Progenitor cell of endocrine pancreas (in vitro differentiated cells): ENCODE results near the gene AXDND1. TPM values are rescaled to one million over a fixed set of nuclear protein-coding genes. Genes with fewer than 3 reads are reported as not detected.

Experiments
- DNase-seq: peaks from one replicate; pipeline ENCODE4 v3.0.0; 2021; ENCODE audit warnings: low spot score; ENCODE audit not compliant: unreplicated experiment
- H3K27ac Mint-ChIP-seq: 2 replicates; pipeline ENCODE4 v1.8.0; 2021; ENCODE audit warnings: mild to moderate bottlenecking, moderate library complexity, mixed read lengths
- H3K27me3 Mint-ChIP-seq: 2 replicates; pipeline ENCODE4 v1.8.0; 2021; ENCODE audit warnings: mixed read lengths
- H3K36me3 Mint-ChIP-seq: 2 replicates; pipeline ENCODE4 v1.8.0; 2022; ENCODE audit warnings: mixed read lengths; ENCODE audit not compliant: insufficient read depth
- H3K4me1 Mint-ChIP-seq: 2 replicates; pipeline ENCODE4 v1.8.0; 2021; ENCODE audit warnings: low read depth, mixed read lengths
- H3K4me3 Mint-ChIP-seq: 2 replicates; pipeline ENCODE4 v1.8.0; 2021; ENCODE audit warnings: low read depth, mild to moderate bottlenecking, moderate library complexity, mixed read lengths
- H3K9me3 Mint-ChIP-seq: 2 replicates; pipeline ENCODE4 v1.8.0; 2021; ENCODE audit warnings: low read depth, mixed read lengths
- total RNA-seq: library from RNA; stranded (reverse); gene quantifications from 2 replicates; pipeline ENCODE4 v1.2.1, GENCODE V29; 2021
- TF ChIP-seq, protein P1 (sequence below): fragments of 200-600 bp; sonication (generic); IDR thresholded peaks from one replicate; pipeline ENCODE4 v1.5.0; 2021; ENCODE audit warnings: antibody characterized with exemption, mild to moderate bottlenecking; ENCODE audit not compliant: unreplicated experiment

The AXDND1 gene
- total RNA-seq, 1 donor from 2014 or later, result 2.5 TPM

- DNase-seq, result no peak
- Mint-ChIP-seq H3K27ac (no peak overlapping the region), H3K9me3 (no peaks in the 10 kb centered on the region), H3K36me3 (no peaks in the 10 kb centered on the region), H3K4me3 (no peak overlapping the region), H3K27me3 (peaks cover 43% of the 10 kb centered on the region), H3K4me1 (no peaks in the 10 kb centered on the region)
- TF ChIP-seq, protein P1, sequence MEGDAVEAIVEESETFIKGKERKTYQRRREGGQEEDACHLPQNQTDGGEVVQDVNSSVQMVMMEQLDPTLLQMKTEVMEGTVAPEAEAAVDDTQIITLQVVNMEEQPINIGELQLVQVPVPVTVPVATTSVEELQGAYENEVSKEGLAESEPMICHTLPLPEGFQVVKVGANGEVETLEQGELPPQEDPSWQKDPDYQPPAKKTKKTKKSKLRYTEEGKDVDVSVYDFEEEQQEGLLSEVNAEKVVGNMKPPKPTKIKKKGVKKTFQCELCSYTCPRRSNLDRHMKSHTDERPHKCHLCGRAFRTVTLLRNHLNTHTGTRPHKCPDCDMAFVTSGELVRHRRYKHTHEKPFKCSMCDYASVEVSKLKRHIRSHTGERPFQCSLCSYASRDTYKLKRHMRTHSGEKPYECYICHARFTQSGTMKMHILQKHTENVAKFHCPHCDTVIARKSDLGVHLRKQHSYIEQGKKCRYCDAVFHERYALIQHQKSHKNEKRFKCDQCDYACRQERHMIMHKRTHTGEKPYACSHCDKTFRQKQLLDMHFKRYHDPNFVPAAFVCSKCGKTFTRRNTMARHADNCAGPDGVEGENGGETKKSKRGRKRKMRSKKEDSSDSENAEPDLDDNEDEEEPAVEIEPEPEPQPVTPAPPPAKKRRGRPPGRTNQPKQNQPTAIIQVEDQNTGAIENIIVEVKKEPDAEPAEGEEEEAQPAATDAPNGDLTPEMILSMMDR, result no peak
Observed at GRCh38 chr1:179589509-179589908, 223.7 kb downstream of the AXDND1 start.

DNA sequence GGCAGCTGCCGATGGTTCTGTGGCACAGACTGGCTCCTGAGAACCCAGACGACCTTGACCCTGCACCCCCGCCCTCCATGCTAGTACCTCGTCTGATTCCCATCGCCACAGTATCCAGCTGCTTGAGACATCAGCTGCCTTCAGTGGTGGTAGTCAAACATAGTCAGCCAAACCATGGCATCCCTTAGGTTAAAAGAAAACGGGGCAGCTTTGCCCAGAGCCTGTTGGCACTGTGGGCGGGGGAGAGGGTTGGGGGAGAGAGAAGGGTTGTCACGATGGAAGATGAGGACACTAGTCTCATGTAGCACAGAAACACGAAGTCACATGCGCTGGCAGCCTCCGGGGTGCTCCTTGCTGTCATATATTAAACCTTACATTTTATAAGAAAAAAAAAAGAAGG is 224.9 kb downstream of the AXDND1 start:
- Mint-ChIP-seq H3K27me3 (peaks cover 40% of the 10 kb centered on the region), H3K36me3 (no peaks in the 10 kb centered on the region)

GRCh38 chr1:179591253-179591591 is 225.5 kb downstream of the AXDND1 start:
- Mint-ChIP-seq H3K4me3 (no peak overlapping the region), H3K27me3 (peaks cover 36% of the 10 kb centered on the region), H3K4me1 (no peaks in the 10 kb centered on the region), H3K9me3 (no peaks in the 10 kb centered on the region), H3K27ac (no peak overlapping the region), H3K36me3 (no peaks in the 10 kb centered on the region)
- TF ChIP-seq, protein P1, result no peak
- DNase-seq, result no peak

More for the DNA sequence above, 224.9 kb downstream of the AXDND1 start:
- H3K4me3 Mint-ChIP-seq, result no peak overlapping the region
- no peaks in the 10 kb centered on the region for H3K4me1 Mint-ChIP-seq
- DNase-seq, result no peak
- TF ChIP-seq, protein P1, result no peak
- no peaks in the 10 kb centered on the region for H3K9me3 Mint-ChIP-seq
- H3K27ac Mint-ChIP-seq, result no peak overlapping the region

DNA sequence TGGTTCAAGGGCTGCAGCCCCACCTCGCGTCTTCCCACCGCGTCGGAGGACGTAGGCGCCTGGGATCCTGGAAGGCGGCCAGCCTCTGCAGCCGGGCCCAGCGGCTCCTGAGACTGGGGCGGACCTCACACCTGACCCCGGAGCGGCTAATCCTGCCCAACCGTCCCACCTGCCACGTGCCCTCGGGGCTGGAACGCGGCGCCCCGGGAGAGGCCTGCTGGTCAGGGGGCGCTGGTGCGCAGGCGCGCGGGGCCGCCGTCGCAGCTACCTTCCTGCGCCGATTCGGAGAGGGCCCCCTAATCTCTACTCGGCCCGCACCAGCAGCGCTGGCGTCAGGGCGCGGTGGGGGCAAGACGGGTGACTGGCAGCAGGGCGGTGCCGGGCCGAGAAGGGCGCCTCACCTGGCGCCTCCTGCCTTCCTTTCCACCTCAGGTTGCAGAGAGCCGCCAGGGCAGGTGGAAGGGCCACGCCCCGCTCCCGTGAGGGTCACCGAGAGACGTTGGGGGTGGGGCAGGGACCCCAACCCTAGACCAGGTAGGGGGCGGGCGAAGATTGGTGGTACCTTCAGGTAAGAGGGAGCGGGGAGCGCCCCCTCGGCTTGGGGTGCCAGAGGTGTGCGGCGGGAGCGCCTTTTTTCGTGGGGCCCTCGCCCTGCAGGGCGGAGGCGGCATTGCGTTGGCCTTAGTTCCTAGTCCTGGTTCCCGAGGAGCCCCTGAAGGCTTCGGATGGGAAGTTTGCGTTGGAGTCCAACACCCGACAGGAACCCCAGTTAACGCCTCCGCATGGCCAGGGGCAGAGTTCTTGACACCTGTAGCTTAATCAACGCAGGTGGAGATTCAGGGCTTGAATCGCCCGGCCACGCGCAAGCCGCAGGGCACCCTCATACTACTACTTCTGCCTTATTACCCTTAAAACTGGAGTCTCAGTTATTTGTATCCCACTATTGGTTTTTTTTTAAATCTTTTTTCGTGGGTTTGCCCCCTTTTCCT is 226.1 kb downstream of the AXDND1 start, which contains the start of gene TDRD5:
Gene TDRD5, plus strand, starts transcription at position 241 of the 989 bp plus-strand sequence. CDS start 784 bp downstream, outside the sequence.
- no peak for DNase-seq
- Mint-ChIP-seq H3K27ac (no peak within 1 kb of the TSS), H3K4me3 (no peak within 1 kb of the TSS), H3K9me3 (no peaks in the 10 kb centered on the region), H3K27me3 (peaks cover 33% of the 10 kb centered on the region), H3K36me3 (no peaks in the 10 kb centered on the region), H3K4me1 (no peaks in the 10 kb centered on the region)
- TF ChIP-seq, protein P1, result no peak

- Mint-ChIP-seq H3K4me1 (no peaks in the 10 kb centered on the region), H3K27me3 (no peaks in the 10 kb centered on the region), H3K4me3 (no peak overlapping the region), H3K9me3 (peaks cover 18% of the 10 kb centered on the region), H3K27ac (no peak overlapping the region), H3K36me3 (peaks cover 3% of the 10 kb centered on the region)
- no peak for DNase-seq
- TF ChIP-seq, protein P1, result no peak
Observed at GRCh38 chr1:179598631-179599030, 232.9 kb downstream of the AXDND1 start.
